MM.1S (cell line): ENCODE measurements around the gene CHMP5.

Source experiments
- DNase-seq: peaks from one replicate; pipeline ENCODE4 v3.0.0-alpha.2; 2015
- H2AFZ ChIP-seq: fragments of 300-600 bp; sonication (generic); 2 replicates; pipeline ENCODE4 v1.6.0; 2016; ENCODE audit warnings: antibody characterized with exemption, low read length
- H3F3A ChIP-seq: fragments of 300-600 bp; sonication (generic); 2 replicates; pipeline ENCODE4 v1.6.1; 2016; ENCODE audit warnings: mild to moderate bottlenecking, antibody characterized with exemption, low read length, moderate library complexity, mixed read lengths; ENCODE audit not compliant: insufficient read depth
- H3K27ac ChIP-seq: fragments of 300-600 bp; sonication (generic); 2 replicates; pipeline ENCODE4 v1.5.1; 2016; ENCODE audit warnings: mild to moderate bottlenecking, low read length
- H3K27me3 ChIP-seq: fragments of 300-600 bp; sonication (generic); replicated peaks from 2 replicates; pipeline ENCODE4 v1.6.0; 2016; ENCODE audit warnings: low read length; ENCODE audit not compliant: insufficient read depth
- H3K36me3 ChIP-seq: fragments of 300-600 bp; sonication (generic); replicated peaks from 2 replicates; pipeline ENCODE4 v1.6.1; 2016; ENCODE audit warnings: mild to moderate bottlenecking, low read length, mixed read lengths; ENCODE audit not compliant: insufficient read depth
- H3K4me1 ChIP-seq: fragments of 300-600 bp; sonication (generic); 2 replicates; pipeline ENCODE4 v1.6.1; 2016; ENCODE audit warnings: low read length, mixed read lengths
- H3K4me2 ChIP-seq: fragments of 300-600 bp; sonication (generic); 2 replicates; pipeline ENCODE4 v1.6.0; 2016; ENCODE audit warnings: low read depth, low read length
- H3K4me3 ChIP-seq: fragments of 300-600 bp; sonication (generic); 2 replicates; pipeline ENCODE4 v1.5.1; 2016; ENCODE audit warnings: low read length, mixed read lengths
- H3K79me2 ChIP-seq: fragments of 300-600 bp; sonication (generic); 2 replicates; pipeline ENCODE4 v1.6.1; 2016; ENCODE audit warnings: mixed run types, low read length, mixed read lengths
- H3K9ac ChIP-seq: fragments of 300-600 bp; sonication (generic); 2 replicates; pipeline ENCODE4 v1.6.1; 2016; ENCODE audit warnings: low read length, mixed read lengths
- H3K9me2 ChIP-seq: fragments of 300-600 bp; sonication (generic); replicated peaks from 2 replicates; pipeline ENCODE4 v1.6.1; 2016; ENCODE audit warnings: mild to moderate bottlenecking, low read length, mixed read lengths; ENCODE audit not compliant: insufficient read depth
- H3K9me3 ChIP-seq: fragments of 300-600 bp; sonication (generic); replicated peaks from 2 replicates; pipeline ENCODE4 v1.6.1; 2016; ENCODE audit warnings: mild to moderate bottlenecking, low read length, mixed read lengths; ENCODE audit not compliant: insufficient read depth
- H4K20me1 ChIP-seq: fragments of 300-600 bp; sonication (generic); 2 replicates; pipeline ENCODE4 v1.6.1; 2016; ENCODE audit warnings: mild to moderate bottlenecking, low read length, moderate library complexity, mixed read lengths; ENCODE audit not compliant: insufficient read depth
- EZH2 ChIP-seq: fragments of 300-600 bp; sonication (generic); optimal IDR thresholded peaks from 2 replicates; pipeline ENCODE3; 2017; ENCODE audit warnings: low read depth, mild to moderate bottlenecking, antibody characterized with exemption, low read length, mixed read lengths
- EZH2phosphoT487 ChIP-seq: fragments of 300-600 bp; sonication (generic); IDR thresholded peaks from 2 replicates; pipeline ENCODE4 v1.6.1; 2018; ENCODE audit warnings: antibody characterized with exemption, low read length
- TF ChIP-seq, protein P1 (sequence below): fragments of 300-600 bp; sonication (generic); IDR thresholded peaks from 2 replicates; pipeline ENCODE4 v1.5.1; 2016; ENCODE audit warnings: antibody characterized with exemption, low read length, mixed read lengths

The CHMP5 gene

DNA sequence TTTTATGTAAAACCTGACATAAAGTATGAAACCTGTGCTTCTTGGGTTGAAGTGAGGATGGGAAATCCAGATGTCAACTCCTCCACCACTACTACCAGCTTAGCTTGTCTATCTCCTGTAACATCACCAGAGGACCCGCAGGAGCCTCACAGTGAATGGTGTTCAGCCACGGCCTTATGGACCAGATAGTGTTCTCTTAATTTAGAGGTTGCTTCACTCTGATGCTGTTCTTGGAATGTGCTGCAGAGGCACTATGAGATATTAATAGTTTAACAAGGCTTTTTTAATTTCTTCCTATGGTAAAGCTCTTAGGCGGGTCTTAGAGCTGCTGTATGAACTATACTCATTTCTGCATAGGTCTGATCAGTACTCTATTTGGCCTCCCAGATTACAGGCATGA, 53.4 kb downstream of the CHMP5 start:
- Histone ChIP-seq H3K4me2 (no peak overlapping the region), H3K79me2 (peaks cover 20% of the 10 kb centered on the region; the same call in 1 of the 2 replicates), H3K4me3 (no peak overlapping the region), H3K9me2 (no peaks in the 10 kb centered on the region), H2AFZ (no peak overlapping the region), H3K9ac (no peak overlapping the region), H3K4me1 (no peaks in the 10 kb centered on the region), H4K20me1 (no peaks in the 10 kb centered on the region), H3F3A (no peaks in the 10 kb centered on the region), H3K27me3 (no peaks in the 10 kb centered on the region), H3K9me3 (no peaks in the 10 kb centered on the region), H3K36me3 (peaks cover 15% of the 10 kb centered on the region; the same call in 1 of the 2 replicates), H3K27ac (no peak overlapping the region)
- DNase-seq, result no peak
- TF ChIP-seq EZH2phosphoT487, result no peak
- no peak for TF ChIP-seq EZH2
- TF ChIP-seq, protein P1, sequence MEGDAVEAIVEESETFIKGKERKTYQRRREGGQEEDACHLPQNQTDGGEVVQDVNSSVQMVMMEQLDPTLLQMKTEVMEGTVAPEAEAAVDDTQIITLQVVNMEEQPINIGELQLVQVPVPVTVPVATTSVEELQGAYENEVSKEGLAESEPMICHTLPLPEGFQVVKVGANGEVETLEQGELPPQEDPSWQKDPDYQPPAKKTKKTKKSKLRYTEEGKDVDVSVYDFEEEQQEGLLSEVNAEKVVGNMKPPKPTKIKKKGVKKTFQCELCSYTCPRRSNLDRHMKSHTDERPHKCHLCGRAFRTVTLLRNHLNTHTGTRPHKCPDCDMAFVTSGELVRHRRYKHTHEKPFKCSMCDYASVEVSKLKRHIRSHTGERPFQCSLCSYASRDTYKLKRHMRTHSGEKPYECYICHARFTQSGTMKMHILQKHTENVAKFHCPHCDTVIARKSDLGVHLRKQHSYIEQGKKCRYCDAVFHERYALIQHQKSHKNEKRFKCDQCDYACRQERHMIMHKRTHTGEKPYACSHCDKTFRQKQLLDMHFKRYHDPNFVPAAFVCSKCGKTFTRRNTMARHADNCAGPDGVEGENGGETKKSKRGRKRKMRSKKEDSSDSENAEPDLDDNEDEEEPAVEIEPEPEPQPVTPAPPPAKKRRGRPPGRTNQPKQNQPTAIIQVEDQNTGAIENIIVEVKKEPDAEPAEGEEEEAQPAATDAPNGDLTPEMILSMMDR, result no peak

DNA sequence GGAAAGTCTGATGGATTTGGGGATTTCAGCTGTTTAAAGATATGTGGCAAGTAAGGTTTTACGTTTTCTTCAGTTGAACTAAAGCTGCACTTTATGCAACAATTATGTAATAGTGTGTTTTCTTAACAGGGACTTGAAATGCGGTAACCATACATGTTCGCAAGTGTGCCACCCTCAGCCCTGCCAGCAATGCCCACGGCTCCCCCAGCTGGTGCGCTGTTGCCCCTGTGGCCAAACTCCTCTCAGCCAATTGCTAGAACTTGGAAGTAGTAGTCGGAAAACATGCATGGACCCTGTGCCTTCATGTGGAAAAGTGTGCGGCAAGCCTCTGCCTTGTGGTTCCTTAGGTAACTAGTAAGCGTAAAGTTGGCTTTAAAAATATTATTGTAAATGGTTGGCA, 53.9 kb downstream of the CHMP5 start:
- H4K20me1 ChIP-seq, result no peaks in the 10 kb centered on the region
- H3F3A ChIP-seq, result no peaks in the 10 kb centered on the region
- no peak overlapping the region for H3K4me2 ChIP-seq
- H3K9ac ChIP-seq, result no peak overlapping the region
- peaks cover 17% of the 10 kb centered on the region; the same call in 1 of the 2 replicates for H3K79me2 ChIP-seq
- no peak overlapping the region for H3K4me3 ChIP-seq
- H3K36me3 ChIP-seq, result peaks cover 13% of the 10 kb centered on the region; the same call in 1 of the 2 replicates
- H3K4me1 ChIP-seq, result no peaks in the 10 kb centered on the region
- no peaks in the 10 kb centered on the region for H3K9me3 ChIP-seq
- no peaks in the 10 kb centered on the region for H3K9me2 ChIP-seq
- no peak for DNase-seq
- no peak overlapping the region for H3K27ac ChIP-seq
- no peaks in the 10 kb centered on the region for H3K27me3 ChIP-seq
- TF ChIP-seq, protein P1, result no peak
- TF ChIP-seq EZH2 (no peak), EZH2phosphoT487 (no peak)
- H2AFZ ChIP-seq, result no peak overlapping the region

DNA sequence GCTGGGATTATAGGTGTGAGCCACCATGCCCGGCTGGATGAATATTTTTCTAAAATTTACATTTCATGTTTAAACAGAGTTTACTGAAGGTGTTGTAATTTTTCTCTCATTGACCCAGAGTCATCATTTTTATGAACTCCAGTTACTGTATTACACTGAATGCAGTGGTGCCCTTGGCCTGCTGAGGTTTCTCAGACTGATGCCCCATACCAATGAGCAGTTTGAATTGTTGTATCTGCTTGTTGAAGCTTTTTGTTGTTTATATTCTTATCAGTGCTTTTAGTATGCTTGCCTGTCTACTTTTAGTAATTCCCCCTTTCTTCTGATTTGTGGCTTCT, 55.4 kb downstream of the CHMP5 start:
- no peak for DNase-seq
- Histone ChIP-seq H3K9me2 (no peaks in the 10 kb centered on the region), H3K9me3 (no peaks in the 10 kb centered on the region), H3K27me3 (no peaks in the 10 kb centered on the region), H3K4me1 (no peaks in the 10 kb centered on the region), H3K36me3 (peaks cover 13% of the 10 kb centered on the region; the same call in 1 of the 2 replicates), H3K79me2 (peaks cover 16% of the 10 kb centered on the region; the same call in 1 of the 2 replicates), H2AFZ (no peak overlapping the region), H3K9ac (no peak overlapping the region), H3K27ac (no peak overlapping the region), H3F3A (no peaks in the 10 kb centered on the region), H4K20me1 (no peaks in the 10 kb centered on the region), H3K4me2 (no peak overlapping the region), H3K4me3 (no peak overlapping the region)
- TF ChIP-seq EZH2 (no peak), EZH2phosphoT487 (no peak)
- TF ChIP-seq, protein P1, result no peak
